Right atrium auricular region (tissue), 2 donors: ENCODE results near the gene NOP56. TPM values are rescaled to one million over a fixed set of nuclear protein-coding genes. Genes with fewer than 3 reads are reported as not detected.

Experiments
- DNase-seq: peaks from one replicate; pipeline ENCODE4 v3.0.0-alpha.2; 2019; ENCODE audit warnings: low spot score
- H3K27ac ChIP-seq, 2 donors: fragments of 200-600 bp; sonication (generic); 1 replicate in 1 of 2; 2 replicates in 1 of 2; pipeline ENCODE4 v1.5.1; 2016 to 2019
- H3K27me3 ChIP-seq, 2 donors: fragments of 200-600 bp; sonication (generic); one replicate each; pipeline versions ENCODE4 v1.5.1 to v1.6.0; 2017 to 2019
- H3K36me3 ChIP-seq: fragments of 200-600 bp; sonication (generic); one replicate; pipeline ENCODE4 v1.5.1; 2016
- H3K4me1 ChIP-seq, 2 donors: fragments of 200-600 bp; sonication (generic); one replicate each; pipeline versions ENCODE4 v1.5.1 to v1.6.0; 2017 to 2019
- H3K4me3 ChIP-seq, 2 donors: fragments of 200-600 bp; sonication (generic); 1 replicate in 1 of 2; 2 replicates in 1 of 2; pipeline ENCODE4 v1.5.1; 2017 to 2019; ENCODE audit warnings: mild to moderate bottlenecking in 1 of 2, moderate library complexity in 1 of 2
- H3K9me3 ChIP-seq, 2 donors: fragments of 200-600 bp; sonication (generic); one replicate each; pipeline ENCODE4 v1.5.1; 2019
- total RNA-seq, 2 donors: library from RNA; depleted of rRNA; stranded (reverse); fragments of >200 nt; gene quantifications; one replicate each; pipeline ENCODE4 v1.1.0, GENCODE V29; 2016
- TF ChIP-seq, protein P1 (sequence below), 2 donors: fragments of 200-600 bp; sonication (generic); IDR thresholded peaks; one replicate each; pipeline ENCODE4 v1.5.1; 2019; ENCODE audit warnings: antibody characterized with exemption in 2 of 2

NOP56 gene
- total RNA-seq, 2 donors from 2014 or later: 30.9 to 47.1 TPM

GRCh38 chr20:2626853-2627541 lies 25.4 kb upstream of the NOP56 start:
- H3K4me1 ChIP-seq: no peaks in the 10 kb centered on the region
- H3K27ac ChIP-seq: no peak overlapping the region
- no peaks in the 10 kb centered on the region for H3K27me3 ChIP-seq
- no peaks in the 10 kb centered on the region for H3K36me3 ChIP-seq
- H3K9me3 ChIP-seq: peaks cover 0 to 20% of the 10 kb centered on the region in 2 donors
- TF ChIP-seq, protein P1, sequence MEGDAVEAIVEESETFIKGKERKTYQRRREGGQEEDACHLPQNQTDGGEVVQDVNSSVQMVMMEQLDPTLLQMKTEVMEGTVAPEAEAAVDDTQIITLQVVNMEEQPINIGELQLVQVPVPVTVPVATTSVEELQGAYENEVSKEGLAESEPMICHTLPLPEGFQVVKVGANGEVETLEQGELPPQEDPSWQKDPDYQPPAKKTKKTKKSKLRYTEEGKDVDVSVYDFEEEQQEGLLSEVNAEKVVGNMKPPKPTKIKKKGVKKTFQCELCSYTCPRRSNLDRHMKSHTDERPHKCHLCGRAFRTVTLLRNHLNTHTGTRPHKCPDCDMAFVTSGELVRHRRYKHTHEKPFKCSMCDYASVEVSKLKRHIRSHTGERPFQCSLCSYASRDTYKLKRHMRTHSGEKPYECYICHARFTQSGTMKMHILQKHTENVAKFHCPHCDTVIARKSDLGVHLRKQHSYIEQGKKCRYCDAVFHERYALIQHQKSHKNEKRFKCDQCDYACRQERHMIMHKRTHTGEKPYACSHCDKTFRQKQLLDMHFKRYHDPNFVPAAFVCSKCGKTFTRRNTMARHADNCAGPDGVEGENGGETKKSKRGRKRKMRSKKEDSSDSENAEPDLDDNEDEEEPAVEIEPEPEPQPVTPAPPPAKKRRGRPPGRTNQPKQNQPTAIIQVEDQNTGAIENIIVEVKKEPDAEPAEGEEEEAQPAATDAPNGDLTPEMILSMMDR (IDR thresholded peaks at IDR 0.05): no peak
- no peak overlapping the region for H3K4me3 ChIP-seq
- DNase-seq: no peak

- TF ChIP-seq, protein P1 (IDR thresholded peaks at IDR 0.05): no peak
- Histone ChIP-seq H3K4me1 (no peaks in the 10 kb centered on the region), H3K27me3 (no peaks in the 10 kb centered on the region), H3K9me3 (peaks cover 0 to 19% of the 10 kb centered on the region in 2 donors), H3K27ac (no peak overlapping the region), H3K36me3 (no peaks in the 10 kb centered on the region), H3K4me3 (no peak overlapping the region)
- no peak for DNase-seq
Observed at GRCh38 chr20:2631228-2631627, 21.2 kb upstream of the NOP56 start.

DNA sequence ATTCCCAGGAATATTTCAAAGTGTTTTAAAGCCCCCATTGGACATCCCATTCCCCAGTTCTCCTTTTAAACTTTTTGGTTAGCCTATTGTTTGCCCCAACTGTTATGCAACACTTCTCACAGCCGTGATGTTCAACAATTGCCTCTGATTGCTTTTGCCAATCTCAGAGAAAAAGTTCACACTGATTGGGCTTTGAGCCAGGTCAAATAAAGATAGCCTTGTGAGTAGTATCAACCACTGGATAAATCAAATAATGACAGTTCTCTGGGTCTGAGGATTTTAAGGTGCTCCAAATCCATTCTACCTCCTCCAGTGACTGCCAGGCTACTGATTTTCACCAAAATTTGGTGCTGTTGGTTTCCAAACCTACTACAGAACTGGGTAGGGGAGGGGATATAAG lies 19.1 kb upstream of the NOP56 start:
- Histone ChIP-seq H3K4me1 (no peaks in the 10 kb centered on the region), H3K9me3 (peaks cover 0 to 13% of the 10 kb centered on the region in 2 donors), H3K4me3 (no peak overlapping the region), H3K27me3 (no peaks in the 10 kb centered on the region), H3K27ac (no peak overlapping the region), H3K36me3 (no peaks in the 10 kb centered on the region)
- TF ChIP-seq, protein P1 (IDR thresholded peaks at IDR 0.05): no peak
- DNase-seq: no peak

GRCh38 chr20:2637246-2637645 lies 15.2 kb upstream of the NOP56 start:
- Histone ChIP-seq H3K9me3 (no peaks in the 10 kb centered on the region), H3K27me3 (no peaks in the 10 kb centered on the region), H3K4me1 (no peaks in the 10 kb centered on the region), H3K36me3 (no peaks in the 10 kb centered on the region), H3K27ac (no peak overlapping the region), H3K4me3 (no peak overlapping the region)
- TF ChIP-seq, protein P1 (IDR thresholded peaks at IDR 0.05): no peak
- no peak for DNase-seq

DNA sequence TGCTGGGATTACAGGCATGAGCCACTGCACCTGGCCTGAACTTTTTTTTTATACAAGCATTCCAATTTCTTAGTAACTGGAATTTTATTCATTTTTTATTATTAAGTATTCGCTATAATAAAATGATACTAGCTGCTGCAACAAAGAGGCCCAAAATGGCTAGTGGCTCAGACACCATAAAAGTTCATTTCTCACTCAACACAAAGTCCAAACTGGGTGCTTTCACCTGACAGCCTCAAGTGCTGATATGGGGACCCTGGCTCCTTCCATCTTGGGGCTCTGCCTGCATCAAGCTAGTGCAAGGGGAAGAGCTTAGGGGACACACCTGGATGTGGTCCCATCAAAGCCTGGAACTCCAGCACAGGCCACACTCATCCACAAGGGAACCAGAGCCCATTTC lies 12.2 kb upstream of the NOP56 start:
- H3K9me3 ChIP-seq: no peaks in the 10 kb centered on the region
- TF ChIP-seq, protein P1 (IDR thresholded peaks at IDR 0.05): no peak
- H3K4me1 ChIP-seq: no peaks in the 10 kb centered on the region
- no peak overlapping the region for H3K27ac ChIP-seq
- no peak overlapping the region for H3K4me3 ChIP-seq
- H3K27me3 ChIP-seq: no peaks in the 10 kb centered on the region
- H3K36me3 ChIP-seq: no peaks in the 10 kb centered on the region
- DNase-seq: no peak

DNA sequence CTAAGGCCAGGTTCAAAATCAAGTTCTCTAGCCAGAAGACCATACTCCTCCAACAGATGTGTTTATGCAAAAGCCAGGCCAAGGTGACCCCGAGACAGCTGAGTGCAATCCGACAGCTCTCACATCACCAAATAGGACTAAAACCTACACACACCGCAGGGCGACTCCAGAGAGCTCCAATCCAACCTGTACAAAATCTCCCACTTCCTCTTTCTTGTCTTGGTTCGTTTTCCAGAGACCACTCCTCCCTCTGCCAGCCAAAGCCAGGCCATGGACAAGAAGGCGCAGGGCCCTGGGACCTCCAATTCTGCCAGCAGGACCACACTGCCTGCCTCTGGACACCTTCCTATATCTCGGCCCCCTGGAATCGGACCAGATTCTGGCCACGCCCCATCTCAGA lies 11.5 kb upstream of the NOP56 start:
- TF ChIP-seq, protein P1 (IDR thresholded peaks at IDR 0.05): no peak

More for the DNA sequence above, 11.5 kb upstream of the NOP56 start:
- no peaks in the 10 kb centered on the region for H3K36me3 ChIP-seq
- no peak overlapping the region for H3K27ac ChIP-seq
- no peak overlapping the region for H3K4me3 ChIP-seq
- H3K4me1 ChIP-seq: no peaks in the 10 kb centered on the region
- H3K9me3 ChIP-seq: no peaks in the 10 kb centered on the region
- H3K27me3 ChIP-seq: no peaks in the 10 kb centered on the region
- DNase-seq: no peak
